Right kidney (tissue), 1 donor: ENCODE results near the gene SCFD2.
"Not testable (repeated sequence)": the region's sequence is repeated elsewhere in the genome, so short reads cannot be mapped to it uniquely, and the experiment has no call there.

Experiments
- DNase-seq: peaks from one replicate; pipeline ENCODE4 v3.0.0-alpha.2; 2016

SCFD2 gene

DNA sequence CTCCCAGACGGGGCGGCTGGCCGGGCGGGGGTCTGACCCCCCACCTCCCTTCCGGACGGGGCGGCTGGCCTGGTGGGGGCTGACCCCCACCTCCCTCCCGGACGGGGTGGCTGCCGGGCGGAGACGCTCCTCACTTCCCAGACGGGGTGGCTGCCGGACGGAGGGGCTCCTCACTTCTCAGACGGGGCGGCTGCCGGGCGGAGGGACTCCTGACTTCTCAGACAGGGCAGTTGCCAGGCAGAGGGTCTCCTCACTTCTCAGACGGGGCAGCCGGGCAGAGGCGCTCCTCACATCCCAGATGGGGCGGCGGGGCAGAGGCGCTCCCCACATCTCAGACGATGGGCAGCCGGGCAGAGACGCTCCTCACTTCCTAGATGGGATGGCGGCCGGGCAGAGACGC is 109.9 kb downstream of the SCFD2 start:
- DNase-seq, result not testable (repeated sequence)

DNA sequence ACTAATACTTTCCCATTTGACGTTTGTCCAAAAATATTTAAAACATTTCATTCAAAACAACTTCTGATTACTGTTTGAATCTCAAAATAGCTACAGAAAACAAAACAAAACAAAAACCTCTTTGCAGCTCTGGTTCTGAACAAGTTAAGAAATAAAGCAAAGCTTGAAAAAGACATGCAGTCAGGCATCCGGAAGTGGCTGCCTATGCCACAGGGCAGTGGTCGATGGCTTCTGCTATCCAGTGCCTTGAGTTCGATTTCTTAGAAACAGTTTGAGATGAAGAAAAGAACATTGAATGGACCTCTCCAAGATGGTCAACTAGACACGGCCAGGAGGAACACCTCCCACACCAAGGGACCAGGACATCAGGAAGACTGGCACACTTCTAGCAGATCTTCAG is 125.3 kb downstream of the SCFD2 start:
- DNase-seq, result no peak

DNA sequence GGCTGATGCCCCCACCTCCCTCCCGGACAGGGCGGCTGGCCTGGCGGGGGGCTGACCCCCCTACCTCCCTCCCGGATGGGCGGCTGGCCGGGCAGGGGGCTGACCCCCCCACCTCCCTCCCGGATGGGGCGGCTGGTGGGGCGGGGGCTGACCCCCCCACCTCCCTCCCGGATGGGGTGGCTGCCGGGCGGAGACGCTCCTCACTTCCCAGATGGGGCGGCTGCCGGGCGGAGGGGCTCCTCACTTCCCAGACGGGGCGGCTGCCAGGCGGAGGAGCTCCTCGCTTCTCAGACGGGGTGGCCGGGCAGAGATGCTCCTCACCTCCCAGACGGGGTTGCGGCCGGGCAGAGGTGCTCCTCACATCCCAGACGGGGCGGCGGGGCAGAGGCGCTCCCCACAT is 127.5 kb downstream of the SCFD2 start:
- DNase-seq, result not testable (repeated sequence)

DNA sequence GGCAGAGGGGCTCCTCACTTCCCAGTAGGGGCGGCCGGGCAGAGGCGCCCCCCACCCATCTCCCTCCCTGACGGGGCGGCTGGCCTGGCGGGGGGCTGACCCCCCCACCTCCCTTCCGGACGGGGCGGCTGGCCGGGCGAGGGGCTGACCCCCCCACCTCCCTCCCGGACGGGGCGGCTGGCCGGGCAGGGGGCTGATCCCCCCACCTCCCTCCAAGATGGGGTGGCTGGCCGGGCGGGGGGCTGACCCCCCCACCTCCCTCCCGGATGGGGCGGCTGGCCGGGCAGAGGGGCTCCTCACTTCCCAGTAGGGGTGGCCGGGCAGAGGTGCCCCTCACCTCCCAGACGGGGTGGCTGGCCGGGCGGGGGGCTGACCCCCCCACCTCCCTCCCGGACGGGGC is 128.1 kb downstream of the SCFD2 start:
- not testable (repeated sequence) for DNase-seq

DNA sequence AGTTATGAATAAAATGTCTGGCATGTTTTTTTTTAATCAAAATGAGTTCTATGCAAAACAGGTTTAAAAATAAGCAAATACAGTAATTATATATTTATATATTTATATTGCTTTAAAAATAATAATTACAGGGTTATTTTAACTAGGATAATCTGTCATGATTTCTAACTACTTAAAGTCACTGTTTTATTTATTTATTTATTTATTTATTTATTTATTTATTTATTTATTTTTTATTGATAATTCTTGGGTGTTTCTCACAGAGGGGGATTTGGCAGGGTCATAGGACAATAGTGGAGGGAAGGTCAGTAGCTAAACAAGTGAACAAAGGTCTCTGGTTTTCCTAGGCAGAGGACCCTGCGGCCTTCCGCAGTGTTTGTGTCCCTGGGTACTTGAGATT is 129.2 kb downstream of the SCFD2 start:
- not testable (repeated sequence) for DNase-seq

DNA sequence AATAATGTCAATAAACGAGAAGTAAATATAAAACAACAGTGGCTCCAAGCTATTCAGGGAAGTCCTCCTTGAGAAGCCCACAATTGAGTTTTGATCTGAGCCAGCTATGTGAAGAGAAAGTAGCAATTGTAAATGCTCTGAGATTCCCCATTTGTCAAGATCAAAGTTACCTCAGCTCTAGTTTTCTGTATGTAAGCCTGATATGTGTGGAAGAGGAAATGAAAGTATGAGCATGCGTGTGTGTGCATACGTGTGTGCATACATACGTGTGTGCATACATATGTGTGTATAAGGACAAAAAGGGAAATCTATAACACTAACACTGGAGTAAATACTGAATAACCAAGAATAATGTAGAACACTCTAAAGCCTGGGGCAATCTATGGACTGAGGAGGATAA is 130.3 kb downstream of the SCFD2 start:
- no peak for DNase-seq

DNA sequence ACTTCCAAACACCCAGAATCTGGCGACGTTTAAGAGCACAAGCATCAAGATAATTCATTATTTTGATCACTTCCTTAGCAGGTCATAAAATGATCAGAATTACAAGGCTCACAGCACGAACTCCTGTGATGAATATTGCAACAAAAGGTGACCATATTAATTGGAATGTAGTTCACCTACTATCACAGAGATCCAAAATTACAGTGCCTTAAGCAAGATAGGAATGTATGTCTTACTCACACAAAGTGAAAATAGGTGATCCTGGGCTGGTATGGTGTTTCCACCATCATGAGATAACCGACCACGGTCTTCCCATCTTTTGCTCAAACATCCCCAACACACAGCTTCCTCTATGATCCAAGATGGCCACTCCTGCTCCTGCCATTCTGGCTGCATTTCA is 131.2 kb downstream of the SCFD2 start:
- no peak for DNase-seq

DNA sequence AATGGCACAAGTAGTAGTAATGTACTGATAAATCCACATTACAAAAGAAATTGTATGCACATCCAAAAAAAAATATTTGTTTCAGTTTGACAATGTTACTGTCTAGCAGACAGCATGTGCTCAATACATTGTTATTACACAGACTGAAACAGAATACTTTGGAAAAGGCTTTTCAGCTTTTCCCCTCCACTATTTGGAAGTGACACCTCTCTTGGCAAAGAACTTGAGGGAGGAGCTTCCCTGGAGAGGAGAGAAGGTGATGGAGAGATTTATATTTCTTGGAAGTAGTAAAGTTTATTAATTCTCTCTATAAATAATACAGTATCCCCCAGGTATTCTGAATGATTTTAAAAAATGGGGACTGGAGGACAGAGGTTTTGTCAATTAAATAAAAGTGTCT is 131.8 kb downstream of the SCFD2 start:
- no peak for DNase-seq

DNA sequence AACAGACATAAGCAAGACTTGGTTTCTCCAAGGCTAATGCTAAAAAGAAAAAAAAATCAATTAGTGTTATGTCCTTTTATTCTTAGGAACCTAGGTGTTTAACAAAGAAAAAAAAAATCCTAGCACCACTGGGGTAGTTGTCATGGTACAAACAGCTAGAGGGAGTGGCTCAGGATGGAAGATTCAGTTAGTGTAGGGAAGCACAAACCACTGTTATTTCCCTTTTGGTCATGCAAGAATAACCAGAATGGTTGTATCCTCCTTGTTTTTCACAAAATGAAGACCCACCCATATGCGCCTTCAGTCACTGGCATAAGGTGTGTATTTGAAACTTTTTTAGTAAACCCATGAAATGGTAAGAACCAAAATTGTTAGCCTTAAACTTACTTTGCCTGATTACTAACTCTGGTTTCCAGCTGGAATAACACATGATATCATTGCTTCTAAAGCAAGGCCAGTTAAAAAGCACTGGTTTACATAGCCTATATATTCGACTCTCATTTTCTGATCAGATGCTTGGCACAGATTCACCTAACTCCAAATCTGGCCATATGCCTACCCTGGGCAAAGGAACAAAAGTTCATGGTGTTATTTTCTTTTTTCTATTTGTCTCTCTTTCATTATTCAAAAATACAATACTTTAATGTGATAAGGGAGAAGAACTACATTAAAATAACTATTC is 132.6 kb downstream of the SCFD2 start:
- DNase-seq, result no peak

DNA sequence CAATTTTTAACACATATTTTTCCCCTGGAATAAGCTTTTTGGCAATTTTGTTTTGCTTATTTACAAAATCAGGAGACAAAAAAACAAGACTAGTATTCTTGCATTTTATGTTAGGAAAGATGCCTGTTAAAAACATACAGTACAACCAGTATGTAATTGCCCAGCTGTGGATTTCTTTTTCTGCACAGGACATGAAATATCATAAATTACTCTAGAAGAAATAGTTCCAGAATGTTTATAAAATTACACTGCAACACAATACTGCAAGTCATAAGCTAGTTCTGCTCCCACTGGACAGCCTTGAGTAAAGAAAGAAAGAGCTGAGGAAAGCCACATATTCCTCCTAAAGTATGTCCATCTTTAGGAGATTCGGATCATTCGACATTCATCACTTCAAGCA is 133.5 kb downstream of the SCFD2 start:
- DNase-seq, result no peak

DNA sequence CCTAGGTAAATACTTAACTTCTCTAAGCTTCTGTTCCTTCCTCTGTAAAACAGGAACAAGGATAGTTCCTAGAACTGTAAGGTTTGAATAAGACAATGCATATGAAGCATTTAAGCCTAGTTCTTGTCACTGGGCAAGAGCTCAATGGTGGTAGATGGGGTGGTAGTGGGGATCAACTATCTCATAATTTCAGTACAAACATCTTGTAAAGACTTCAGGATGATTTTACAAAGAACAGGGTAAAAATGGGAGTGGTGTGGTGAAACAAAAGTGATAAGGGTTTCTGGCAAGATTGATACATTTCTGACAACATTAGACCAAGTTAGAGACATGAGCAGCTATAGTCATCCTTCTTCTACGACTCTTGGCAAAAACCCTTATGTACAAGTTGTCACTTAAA is 137.8 kb downstream of the SCFD2 start:
- no peak for DNase-seq

DNA sequence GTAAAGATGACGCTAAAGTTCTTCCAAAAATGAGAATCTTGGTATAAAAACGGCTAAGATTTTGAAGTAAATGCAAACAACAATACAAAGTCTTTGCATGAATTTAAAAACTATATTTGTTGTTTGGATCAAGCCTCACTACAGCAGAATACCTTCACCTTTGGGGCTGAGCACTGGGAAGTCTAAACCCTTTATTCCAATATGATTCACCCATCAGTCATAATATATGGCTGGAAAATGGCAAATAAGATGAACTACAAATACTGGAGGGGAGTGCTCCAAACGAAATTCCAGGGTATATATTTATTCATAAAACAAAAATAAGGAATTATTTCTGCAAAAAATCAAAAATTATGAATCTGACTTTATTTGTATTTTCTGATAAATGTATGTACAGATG is 138.4 kb downstream of the SCFD2 start:
- no peak for DNase-seq

DNA sequence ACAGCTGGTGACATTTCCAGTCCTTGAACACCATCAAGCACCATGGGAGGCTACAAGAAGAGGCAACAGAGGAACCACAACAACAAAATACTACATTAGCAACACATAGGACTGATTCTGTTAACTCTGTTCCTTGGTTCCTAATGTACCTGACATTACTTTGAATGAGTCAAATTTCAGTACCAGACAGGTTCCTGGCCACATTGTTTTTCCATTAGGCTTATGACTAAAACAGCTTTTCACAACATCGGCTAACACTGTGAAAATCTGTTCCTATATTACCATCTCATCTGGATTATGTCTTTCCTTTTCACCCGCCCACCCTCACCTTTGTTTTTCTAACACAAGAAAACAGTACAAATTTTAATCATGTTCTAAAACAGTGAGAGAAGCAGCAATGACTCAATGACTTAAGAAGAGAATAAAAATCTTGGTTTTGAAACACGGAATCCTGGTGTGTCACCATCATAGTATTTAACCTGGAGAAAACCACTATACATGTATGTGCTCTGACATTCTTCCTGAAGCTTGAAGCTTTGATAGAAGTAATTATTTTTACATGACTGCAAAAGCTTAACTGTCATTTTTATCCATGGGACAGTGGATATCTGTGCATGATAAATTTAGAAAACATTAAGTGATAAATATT is 143.9 kb downstream of the SCFD2 start:
- no peak for DNase-seq

DNA sequence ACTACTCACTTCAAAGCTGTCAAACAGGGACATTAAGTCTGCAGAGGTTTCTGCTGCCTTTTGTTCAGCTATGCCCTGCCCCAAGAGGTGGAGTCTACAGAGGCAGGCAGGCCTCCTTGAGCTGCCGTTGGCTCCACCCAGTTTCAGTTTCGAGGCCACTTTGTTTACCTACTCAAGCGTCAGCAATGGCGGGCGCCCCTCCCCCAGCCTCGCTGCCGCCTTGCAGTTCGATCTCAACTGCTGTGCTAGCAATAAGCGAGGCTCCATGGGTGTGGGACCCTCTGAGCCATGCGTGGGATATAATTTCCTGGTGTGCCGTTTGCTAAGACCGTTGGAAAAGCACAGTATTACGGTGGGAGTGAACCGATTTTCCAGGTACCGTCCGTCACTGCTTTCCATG is 146.7 kb downstream of the SCFD2 start:
- not testable (repeated sequence) for DNase-seq

DNA sequence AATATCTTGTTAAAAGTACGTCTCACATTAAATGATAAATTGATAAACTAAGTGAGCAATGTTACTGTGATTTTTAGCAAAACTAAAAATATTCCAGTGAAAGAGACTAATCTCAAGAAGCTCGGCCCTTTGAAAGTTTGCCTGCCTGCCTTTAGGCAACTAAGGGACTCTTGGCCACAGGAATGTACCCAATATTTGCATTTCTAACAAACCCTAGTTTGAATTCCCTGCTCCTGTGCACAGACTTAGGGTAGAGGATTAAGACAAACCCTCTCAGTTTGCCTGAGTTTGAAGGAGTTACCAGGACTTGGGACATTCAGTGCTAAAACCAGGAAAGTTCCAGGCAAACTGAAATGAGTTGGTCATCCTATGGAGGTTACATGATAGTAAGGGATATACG is 157.1 kb downstream of the SCFD2 start:
- no peak for DNase-seq

DNA sequence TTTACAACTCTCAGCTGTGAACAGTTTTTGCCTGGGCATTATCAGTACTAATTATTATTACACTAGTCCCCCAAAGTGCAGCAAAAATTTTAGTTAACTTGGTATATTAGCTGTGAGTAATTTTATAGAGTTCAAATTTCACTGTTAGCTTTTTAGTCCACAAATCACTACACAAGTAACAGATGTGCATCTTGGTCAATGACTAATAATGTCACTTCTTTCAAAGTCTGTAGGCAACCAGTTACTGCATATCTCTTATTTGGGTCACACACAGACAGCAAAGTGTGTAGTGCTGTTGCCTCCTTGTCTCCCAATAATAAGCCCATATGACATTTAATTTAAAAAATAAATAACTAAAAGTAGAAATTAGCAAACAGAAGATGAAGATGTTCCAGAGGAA is 159.9 kb downstream of the SCFD2 start:
- DNase-seq, result no peak

DNA sequence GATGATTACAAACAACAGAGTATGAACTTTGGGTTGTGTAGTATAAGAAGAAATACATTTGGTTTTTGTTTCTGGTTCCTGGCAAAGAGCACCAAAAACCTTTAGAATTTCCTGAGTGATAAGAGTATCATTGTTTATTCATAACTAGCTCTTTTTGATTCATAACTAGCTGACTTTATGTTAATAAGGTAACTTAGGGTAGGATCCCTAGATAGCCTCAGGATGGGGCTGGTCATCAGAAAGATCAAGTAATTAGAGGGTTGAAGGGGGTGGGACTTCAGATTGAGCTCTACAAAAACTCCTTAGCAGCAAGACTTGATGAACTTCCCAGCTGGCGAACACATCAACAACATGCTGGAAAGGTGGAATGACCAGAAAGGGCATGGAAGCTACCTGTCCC is 166.5 kb downstream of the SCFD2 start:
- DNase-seq, result no peak

DNA sequence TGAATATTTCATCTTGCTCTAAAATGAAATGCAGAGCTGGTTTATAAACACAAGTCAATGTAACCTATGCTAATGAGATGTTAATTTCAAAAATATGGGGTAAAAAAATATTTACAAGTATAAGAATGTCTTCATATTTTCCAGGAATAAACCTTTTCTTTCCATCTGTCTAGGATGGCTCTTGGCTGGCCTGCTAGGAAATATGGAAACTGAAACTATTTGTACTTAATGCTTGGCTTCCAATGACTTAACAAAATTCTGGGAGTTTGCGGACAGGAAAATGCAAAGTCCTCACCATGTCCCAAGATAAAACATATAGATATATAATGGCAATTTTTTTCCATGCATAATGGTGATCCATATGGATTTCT is 168.1 kb downstream of the SCFD2 start:
- DNase-seq, result no peak

DNA sequence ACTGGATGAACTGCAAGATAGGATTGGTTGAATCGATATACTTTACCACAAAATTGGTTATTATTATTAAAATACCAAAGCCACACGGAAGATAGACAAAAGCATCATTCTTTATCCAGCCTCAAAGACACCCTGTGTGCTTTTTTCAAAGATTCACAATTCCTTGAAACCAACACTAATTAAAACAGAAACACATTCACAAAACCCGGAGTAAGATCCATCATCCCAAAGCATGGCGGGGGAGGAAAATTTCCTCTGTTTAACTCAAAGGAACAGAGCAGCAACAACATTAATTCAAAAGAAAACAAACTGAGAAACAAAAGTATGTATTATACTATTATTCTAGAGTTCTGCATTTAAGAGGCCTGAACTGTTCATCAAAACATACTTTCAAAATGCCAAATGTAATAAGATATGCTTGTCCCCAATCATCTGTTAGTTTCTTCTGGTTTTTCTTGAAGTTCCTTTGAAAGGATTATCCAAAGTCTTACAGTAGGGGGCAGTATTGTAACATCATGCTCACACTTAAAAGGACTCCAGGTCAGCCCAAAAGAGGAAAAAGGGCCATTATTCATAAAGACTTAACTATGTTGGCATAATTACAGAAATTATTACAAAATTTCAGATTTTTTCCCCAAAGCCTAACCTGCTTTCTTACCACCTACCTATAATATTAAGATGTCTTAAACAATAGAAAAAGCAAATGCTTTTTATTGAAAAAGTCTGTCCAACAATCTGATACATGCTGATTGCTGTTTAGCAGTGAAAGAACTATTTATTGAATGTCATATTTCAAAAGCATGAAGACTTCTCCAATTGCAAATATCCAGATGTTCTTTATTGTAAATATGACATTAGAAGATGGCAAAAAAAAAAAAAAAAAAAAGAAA is 168.7 kb downstream of the SCFD2 start:
- DNase-seq, result peak; percentile 49

DNA sequence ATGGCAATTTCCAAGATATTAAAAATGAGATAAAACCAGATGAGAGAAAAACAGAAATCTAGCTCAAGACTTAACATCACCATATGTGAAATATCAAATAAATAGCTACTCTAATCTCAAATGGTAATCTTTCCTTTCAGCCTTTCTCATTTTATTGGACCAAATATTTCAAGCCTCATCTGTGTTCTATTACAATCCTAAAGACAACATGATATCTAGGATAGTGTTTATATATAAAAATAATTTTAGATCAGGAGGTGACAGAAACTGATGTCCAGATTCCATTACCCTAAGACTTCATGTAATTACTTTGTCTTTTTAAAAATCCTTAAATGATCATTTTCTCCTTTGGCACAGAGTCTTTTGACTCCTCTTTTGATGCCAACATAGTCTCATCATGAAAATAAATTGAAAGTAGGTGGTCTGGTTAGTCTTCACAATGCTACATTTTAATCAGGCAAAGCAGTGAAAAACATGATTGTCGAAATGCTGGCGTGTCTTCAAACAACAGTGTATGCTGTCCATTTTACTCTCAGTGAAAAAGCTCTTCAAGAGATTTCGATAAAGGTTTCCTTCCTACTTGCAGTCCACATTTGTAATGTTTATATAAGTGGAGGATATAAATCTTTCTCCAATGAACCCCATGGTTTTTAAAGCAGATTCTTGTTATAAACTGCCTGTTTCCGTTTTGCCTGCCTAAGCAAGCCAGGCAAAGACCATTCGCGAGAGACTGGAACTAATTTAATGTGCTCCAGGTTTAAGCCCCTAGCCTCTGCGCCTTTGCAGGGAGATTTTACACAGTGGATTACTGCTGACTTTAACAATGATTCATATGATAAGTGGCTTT is 169.8 kb downstream of the SCFD2 start:
- DNase-seq, result no peak

DNA sequence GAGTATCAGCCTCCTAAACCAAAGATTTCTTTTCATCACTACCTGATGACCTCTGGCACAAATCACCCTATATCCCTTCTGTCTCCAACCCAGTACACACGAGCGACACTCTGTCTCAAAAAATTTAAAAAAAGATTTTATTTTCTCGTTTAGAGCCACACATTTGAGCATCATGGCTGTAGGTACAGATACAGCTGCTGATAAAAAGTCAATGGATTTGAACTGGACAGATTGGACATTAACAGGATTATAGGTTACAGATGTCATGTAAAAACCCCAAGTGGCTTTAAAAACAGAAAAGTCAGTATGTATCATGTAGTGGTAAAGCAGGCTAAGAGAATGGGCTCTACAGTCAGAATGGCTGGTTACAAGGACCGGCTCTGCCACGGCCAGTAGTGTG is 171.1 kb downstream of the SCFD2 start:
- no peak for DNase-seq

DNA sequence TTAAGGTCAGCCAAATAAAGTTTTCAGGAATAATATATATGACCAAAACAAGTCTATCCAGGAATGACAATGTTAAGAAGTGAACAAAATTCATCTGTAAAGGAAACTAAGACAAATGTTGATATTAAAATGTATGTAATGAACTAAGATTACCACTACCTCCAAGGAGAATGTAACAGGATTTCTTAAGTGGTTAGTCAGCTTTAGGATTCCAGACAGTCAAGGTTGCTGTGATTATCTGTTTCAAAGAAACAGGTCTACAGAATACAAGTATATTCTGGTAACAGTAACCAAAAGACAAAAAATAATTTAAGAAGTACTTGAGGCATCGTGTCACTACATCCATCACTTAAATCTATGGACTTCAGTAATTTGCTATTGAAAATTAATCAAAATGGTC is 172.8 kb downstream of the SCFD2 start:
- no peak for DNase-seq

DNA sequence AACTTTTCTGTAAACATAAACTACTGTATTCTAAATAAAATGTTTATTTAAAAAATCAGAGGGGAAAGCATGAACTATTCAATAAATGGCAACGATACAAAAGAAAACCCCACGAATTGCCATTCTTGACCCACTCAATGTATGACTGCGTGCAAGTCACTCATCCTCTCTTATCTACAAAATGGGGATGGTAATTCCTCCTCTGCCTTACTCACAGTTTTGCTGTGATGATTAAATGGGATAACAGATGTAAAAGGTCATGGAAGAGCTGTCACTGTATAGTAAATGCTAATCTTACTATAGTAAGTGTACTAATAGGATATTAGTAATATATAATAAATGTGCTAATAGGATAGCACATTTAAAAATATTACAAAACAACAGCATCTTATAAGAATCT is 173.4 kb downstream of the SCFD2 start:
- DNase-seq, result no peak
